Measurements from ENCODE around the gene SULT4A1. TPM values are rescaled to one million over a fixed set of nuclear protein-coding genes. Genes with fewer than 3 reads are reported as not detected.

The SULT4A1 gene
- total and polyA plus RNA-seq, 9 of the 15 experiments (the other 6 are each of a cell fraction or from before 2014, with no cell fraction given): 0.03 to 0.20 (median 0.09) TPM; not detected in 3

DNA sequence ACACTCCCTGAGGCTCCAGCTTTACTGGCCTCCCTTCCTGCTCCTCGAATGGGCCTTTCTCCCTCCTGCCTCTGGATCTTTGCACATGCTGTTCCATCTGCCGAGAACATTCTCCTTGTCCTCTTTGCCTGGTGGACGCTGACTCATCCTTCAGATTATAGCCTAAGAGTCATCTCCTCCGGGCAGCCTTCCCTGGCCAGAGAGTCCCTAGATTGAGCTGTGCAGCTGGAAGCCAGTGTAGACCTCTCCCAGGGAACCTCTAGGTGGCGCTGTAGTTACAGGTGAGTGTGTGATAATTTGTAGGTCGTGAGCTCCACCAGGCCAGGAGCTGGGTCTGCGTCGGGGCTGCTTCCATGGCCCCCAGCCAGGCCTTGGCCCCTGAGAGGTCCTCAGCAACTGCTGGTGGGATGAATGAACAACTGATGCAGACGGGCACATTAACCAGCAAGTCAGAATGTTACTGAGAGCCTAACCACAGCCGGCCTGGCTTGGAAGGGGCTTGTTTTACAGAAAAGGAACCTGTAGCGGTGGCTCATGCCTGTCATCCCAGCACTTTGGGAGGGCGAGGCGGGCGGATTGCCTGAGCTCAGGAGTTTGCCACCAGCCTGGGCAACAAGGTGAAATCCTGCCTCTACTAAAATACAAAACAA lies 20.8 kb upstream of the SULT4A1 start (continued):
- TF ChIP-seq SMC3 (conservative IDR thresholded peaks at IDR 0.05; ENCODE audit: insufficient read depth, low read depth, low read length) (peak; percentile 18; the same call in 1 of the 2 replicates), MEF2A (IDR thresholded peaks at IDR 0.05; ENCODE audit: control insufficient read depth, low read depth, low read length) (0 out of 2 replicates have a peak, but pooled peaks have one; percentile 25), ESRRA (IDR thresholded peaks at IDR 0.05; ENCODE audit: borderline replicate concordance, low read depth) (0 out of 2 replicates have a peak, but pooled peaks have one; percentile 16), JUND (IDR thresholded peaks at IDR 0.05; ENCODE audit: borderline replicate concordance, low read depth, low read length) (peak; percentile 76), JUND (tag; IDR thresholded peaks at IDR 0.05; ENCODE audit: borderline replicate concordance, low read depth, low read length) (peak; percentile 84; the same call in 2 of the 3 replicates), C11orf30 (IDR thresholded peaks at IDR 0.05; ENCODE audit: low read depth) (peak; percentile 55), MAFG (tag; conservative IDR thresholded peaks at IDR 0.05) (peak; percentile 59; the same call in 1 of the 2 replicates), TCFL5 (CRISPR knock-in tag; conservative IDR thresholded peaks at IDR 0.05) (no peak), RCOR1 (IDR thresholded peaks at IDR 0.05; ENCODE audit: borderline replicate concordance in 1 of 2, low read depth in 2 of 2, low read length in 2 of 2) (no peak), ZNF212 (CRISPR knock-in tag; IDR thresholded peaks at IDR 0.05) (no peak), DPF2 (IDR thresholded peaks at IDR 0.05) (peak; percentile 60; the same call in 1 of the 2 replicates), SAP30 (IDR thresholded peaks at IDR 0.05; ENCODE audit: borderline replicate concordance, insufficient read depth, low read depth, low read length, poor library complexity, severe bottlenecking) (no peak), SLC30A9 (CRISPR knock-in tag; IDR thresholded peaks at IDR 0.05) (no peak), TAF15 (IDR thresholded peaks at IDR 0.05; ENCODE audit: low read depth, low read length) (no peak), KDM5B (IDR thresholded peaks at IDR 0.05; ENCODE audit: insufficient replicate concordance, low read depth, low read length) (no peak), RB1 (IDR thresholded peaks at IDR 0.05; ENCODE audit: low read depth) (peak; percentile 21; the same call in 1 of the 2 replicates), KLF6 (CRISPR knock-in tag; IDR thresholded peaks at IDR 0.05; ENCODE audit: borderline replicate concordance) (no peak), ZNF232 (CRISPR knock-in tag; IDR thresholded peaks at IDR 0.05) (no peak), FOSL1 (tag; conservative IDR thresholded peaks at IDR 0.05) (peak; percentile 49), ZFP36 (IDR thresholded peaks at IDR 0.05; ENCODE audit: low read depth, low read length, partially characterized antibody) (peak; percentile 89)
- TF ChIP-seq, protein P1, sequence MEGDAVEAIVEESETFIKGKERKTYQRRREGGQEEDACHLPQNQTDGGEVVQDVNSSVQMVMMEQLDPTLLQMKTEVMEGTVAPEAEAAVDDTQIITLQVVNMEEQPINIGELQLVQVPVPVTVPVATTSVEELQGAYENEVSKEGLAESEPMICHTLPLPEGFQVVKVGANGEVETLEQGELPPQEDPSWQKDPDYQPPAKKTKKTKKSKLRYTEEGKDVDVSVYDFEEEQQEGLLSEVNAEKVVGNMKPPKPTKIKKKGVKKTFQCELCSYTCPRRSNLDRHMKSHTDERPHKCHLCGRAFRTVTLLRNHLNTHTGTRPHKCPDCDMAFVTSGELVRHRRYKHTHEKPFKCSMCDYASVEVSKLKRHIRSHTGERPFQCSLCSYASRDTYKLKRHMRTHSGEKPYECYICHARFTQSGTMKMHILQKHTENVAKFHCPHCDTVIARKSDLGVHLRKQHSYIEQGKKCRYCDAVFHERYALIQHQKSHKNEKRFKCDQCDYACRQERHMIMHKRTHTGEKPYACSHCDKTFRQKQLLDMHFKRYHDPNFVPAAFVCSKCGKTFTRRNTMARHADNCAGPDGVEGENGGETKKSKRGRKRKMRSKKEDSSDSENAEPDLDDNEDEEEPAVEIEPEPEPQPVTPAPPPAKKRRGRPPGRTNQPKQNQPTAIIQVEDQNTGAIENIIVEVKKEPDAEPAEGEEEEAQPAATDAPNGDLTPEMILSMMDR (IDR thresholded peaks at IDR 0.05 in 2 of 3, conservative IDR thresholded peaks at IDR 0.05 in 1 of 3; ENCODE audit: insufficient read depth in 2 of 3, low read depth in 1 of 3, low read length in 3 of 3): peak; percentile 77 to 81 (median 78)
- TF ChIP-seq, protein P2, sequence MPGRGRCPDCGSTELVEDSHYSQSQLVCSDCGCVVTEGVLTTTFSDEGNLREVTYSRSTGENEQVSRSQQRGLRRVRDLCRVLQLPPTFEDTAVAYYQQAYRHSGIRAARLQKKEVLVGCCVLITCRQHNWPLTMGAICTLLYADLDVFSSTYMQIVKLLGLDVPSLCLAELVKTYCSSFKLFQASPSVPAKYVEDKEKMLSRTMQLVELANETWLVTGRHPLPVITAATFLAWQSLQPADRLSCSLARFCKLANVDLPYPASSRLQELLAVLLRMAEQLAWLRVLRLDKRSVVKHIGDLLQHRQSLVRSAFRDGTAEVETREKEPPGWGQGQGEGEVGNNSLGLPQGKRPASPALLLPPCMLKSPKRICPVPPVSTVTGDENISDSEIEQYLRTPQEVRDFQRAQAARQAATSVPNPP (IDR thresholded peaks at IDR 0.05; ENCODE audit: borderline replicate concordance, insufficient read depth, insufficient read length): no peak
- TF ChIP-seq, protein P3, sequence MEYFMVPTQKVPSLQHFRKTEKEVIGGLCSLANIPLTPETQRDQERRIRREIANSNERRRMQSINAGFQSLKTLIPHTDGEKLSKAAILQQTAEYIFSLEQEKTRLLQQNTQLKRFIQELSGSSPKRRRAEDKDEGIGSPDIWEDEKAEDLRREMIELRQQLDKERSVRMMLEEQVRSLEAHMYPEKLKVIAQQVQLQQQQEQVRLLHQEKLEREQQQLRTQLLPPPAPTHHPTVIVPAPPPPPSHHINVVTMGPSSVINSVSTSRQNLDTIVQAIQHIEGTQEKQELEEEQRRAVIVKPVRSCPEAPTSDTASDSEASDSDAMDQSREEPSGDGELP (CRISPR knock-in tag; IDR thresholded peaks at IDR 0.05; ENCODE audit: borderline replicate concordance): peak; percentile 26; the same call in 1 of the 2 replicates
